Bronchial epithelial cell (primary cell): Measurements from ENCODE around the gene PIGS. TPM values are rescaled to one million over a fixed set of nuclear protein-coding genes. Genes with fewer than 3 reads are reported as not detected.

Source experiments
- DNase-seq: peaks from one replicate; pipeline ENCODE4 v3.0.0-alpha.2; 2010; ENCODE audit warnings: low read depth
- FAIRE-seq: peaks from 2 replicates; lab custom pipeline; 2011; peaks lifted over from hg19 to GRCh38; lab: Jason Lieb, UNC
- H3K27me3 ChIP-seq: 2 replicates; pipeline ENCODE4 v1.5.1; 2011; ENCODE audit warnings: low read length; ENCODE audit not compliant: control insufficient read depth, insufficient read depth
- H3K36me3 ChIP-seq: 2 replicates; pipeline ENCODE4 v1.5.1; 2011; ENCODE audit warnings: low read length; ENCODE audit not compliant: control insufficient read depth, insufficient read depth
- H3K4me3 ChIP-seq: 2 replicates; pipeline ENCODE4 v1.5.1; 2011; ENCODE audit warnings: mild to moderate bottlenecking, low read depth, low read length, control low read depth
- CTCF ChIP-seq: IDR thresholded peaks from 2 replicates; pipeline ENCODE4 v1.5.1; 2011; ENCODE audit warnings: mild to moderate bottlenecking, moderate library complexity, low read length, control low read depth, inconsistent platforms; ENCODE audit not compliant: insufficient read depth, severe bottlenecking
- total RNA-seq: library from RNA; depleted of rRNA; stranded (reverse); fragments of >200 nt; gene quantifications from 2 replicates; pipeline ENCODE4 v1.2.1, GENCODE V29; 2014

PIGS gene
- total RNA-seq, 1 donor from 2014 or later, result 25.5 TPM

DNA sequence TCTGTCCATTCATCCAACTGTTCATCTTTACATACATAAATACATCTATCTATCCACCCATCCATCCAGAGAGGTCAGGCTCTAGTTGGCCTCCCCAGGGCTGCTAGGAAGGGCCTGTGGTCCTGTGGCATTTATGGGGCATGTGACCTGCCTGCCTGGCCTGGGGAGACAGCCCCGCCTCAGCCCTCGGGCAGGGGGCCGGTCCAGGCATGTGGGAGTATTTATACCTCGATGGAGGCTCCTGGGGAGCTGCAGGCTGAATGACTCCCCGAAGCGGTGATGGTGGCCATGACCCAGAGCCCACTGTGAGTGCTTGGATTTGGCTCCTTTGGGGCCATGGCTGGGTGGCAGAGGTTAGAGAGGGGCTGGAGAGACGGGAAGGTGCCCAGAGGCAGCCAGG, 57.8 kb downstream of the PIGS start:
- H3K36me3 ChIP-seq, result no peaks in the 10 kb centered on the region
- no peak for DNase-seq
- no peak overlapping the region for H3K4me3 ChIP-seq
- H3K27me3 ChIP-seq, result peaks cover 3% of the 10 kb centered on the region
- TF ChIP-seq CTCF, result no peak
- no peak for FAIRE-seq

DNA sequence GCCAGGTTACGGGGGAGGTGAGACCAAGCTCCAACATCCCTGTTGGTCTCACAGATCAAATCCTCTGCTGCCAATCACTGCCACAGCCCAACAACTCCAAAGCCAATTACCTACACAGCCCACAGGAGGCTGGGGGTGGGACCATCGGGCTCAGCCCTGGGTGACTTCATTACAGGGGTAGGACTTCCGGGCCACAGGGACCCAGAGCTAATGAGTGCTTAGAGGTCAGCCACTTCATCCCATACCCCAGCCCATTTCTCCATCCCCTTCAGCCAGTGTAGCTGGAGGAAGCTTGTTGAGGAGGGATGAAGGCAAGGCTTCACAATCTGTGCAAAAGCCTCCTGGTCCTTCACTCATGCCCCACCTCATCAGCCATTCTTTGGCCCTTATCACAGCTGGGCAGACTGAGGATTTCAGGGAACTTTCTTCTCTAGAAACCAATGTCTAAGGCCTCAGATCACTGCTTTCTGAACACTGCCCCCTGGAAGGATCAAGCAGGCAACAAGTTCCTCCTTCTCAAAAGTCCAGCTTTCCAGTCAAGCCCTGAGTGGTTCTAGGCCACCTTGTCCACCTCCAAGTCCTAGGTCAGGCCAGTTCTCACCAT, 59.4 kb downstream of the PIGS start:
- Histone ChIP-seq H3K27me3 (peaks cover 3% of the 10 kb centered on the region), H3K4me3 (no peak overlapping the region), H3K36me3 (no peaks in the 10 kb centered on the region)
- no peak for TF ChIP-seq CTCF
- DNase-seq (no peak), FAIRE-seq (peak; percentile 79)

GRCh38 chr17:28509789-28510188, 61.5 kb downstream of the PIGS start:
- Histone ChIP-seq H3K36me3 (no peaks in the 10 kb centered on the region), H3K27me3 (peaks cover 3% of the 10 kb centered on the region), H3K4me3 (no peak overlapping the region)
- FAIRE-seq (no peak), DNase-seq (peak; percentile 49)
- no peak for TF ChIP-seq CTCF

DNA sequence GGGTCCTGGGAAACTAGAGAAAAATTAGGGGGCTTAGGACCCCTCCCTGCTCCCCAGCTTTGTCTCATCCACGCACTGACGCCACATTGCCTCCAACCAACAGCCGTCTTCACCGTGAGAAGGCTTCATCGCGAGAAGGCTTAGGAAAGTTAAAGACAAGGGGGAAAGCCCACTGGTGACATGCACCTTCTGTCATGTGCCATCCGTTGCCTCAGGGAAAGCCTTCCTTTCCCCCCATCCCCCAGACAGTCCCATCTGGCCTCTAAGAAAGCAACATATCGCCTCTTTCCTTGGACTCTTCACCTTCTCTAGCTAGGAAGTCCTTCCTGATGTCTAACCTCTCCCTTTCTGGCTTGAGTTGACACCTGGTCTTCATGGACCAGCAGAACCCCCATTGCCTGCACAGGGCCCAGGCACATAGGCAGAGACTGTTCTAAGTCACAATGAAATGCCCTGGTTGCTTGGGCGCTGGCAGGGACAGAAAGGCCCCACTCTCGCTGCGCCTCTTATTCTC, 63.1 kb downstream of the PIGS start:
- TF ChIP-seq CTCF, result no peak
- H3K36me3 ChIP-seq, result no peaks in the 10 kb centered on the region
- H3K4me3 ChIP-seq, result no peak overlapping the region
- peaks cover 3% of the 10 kb centered on the region for H3K27me3 ChIP-seq
- FAIRE-seq (no peak), DNase-seq (no peak)

- FAIRE-seq (no peak), DNase-seq (peak; percentile 75)
- peak overlapping the region; percentile 31 for H3K4me3 ChIP-seq
- H3K36me3 ChIP-seq, result no peaks in the 10 kb centered on the region
- H3K27me3 ChIP-seq, result peaks cover 2% of the 10 kb centered on the region
- TF ChIP-seq CTCF, result no peak
Measured at GRCh38 chr17:28507567-28508203, 63.6 kb downstream of the PIGS start.
